HEK293 (cell line): ENCODE measurements around the gene CEP135.

Experiments used
- CTCF ChIA-PET: fragments of 350-600 bp; formaldehyde crosslinking; extraction: SDS; loops from one replicate; lab custom pipeline; 2021; ENCODE audit warnings: antibody characterized with exemption; lab: Yijun Ruan, JAX
- POLR2A ChIA-PET: fragments of 300-600 bp; formaldehyde crosslinking; extraction: SDS; loops from one replicate; lab custom pipeline; 2020; ENCODE audit warnings: antibody characterized with exemption, inconsistent platforms; lab: Yijun Ruan, JAX
- H3K27ac ChIP-seq: fragments of 200-500 bp; sonication (Bioruptor generic); 2 replicates; pipeline ENCODE4 v1.5.1; 2014; ENCODE audit warnings: low read depth, low read length, control low read depth, inconsistent platforms; ENCODE audit errors: extremely low read depth
- H3K36me3 ChIP-seq, 2 experiments: fragments of 200-500 bp in 1 of 2; sonication (Bioruptor generic) in 1 of 2; 1 replicate in 1 of 2; 2 replicates in 1 of 2; pipeline ENCODE4 v1.5.1; 2014 to 2017; ENCODE audit warnings: inconsistent platforms in 2 of 2, low read length in 2 of 2; ENCODE audit not compliant: control insufficient read depth in 2 of 2, insufficient read depth in 1 of 2
- H3K4me1 ChIP-seq: fragments of 200-500 bp; sonication (Bioruptor generic); 2 replicates; pipeline ENCODE4 v1.5.1; 2014; ENCODE audit warnings: mild to moderate bottlenecking, low read length, inconsistent platforms; ENCODE audit not compliant: control insufficient read depth, insufficient read depth
- H3K4me3 ChIP-seq: 2 replicates; pipeline ENCODE4 v1.5.1; 2011; ENCODE audit warnings: low read depth, mild to moderate bottlenecking, control low read depth, low read length, moderate library complexity
- H3K9me3 ChIP-seq: fragments of 200-500 bp; sonication (Bioruptor generic); 2 replicates; pipeline ENCODE4 v1.5.1; 2014; ENCODE audit warnings: low read depth, low read length, inconsistent platforms; ENCODE audit not compliant: control insufficient read depth, insufficient read depth
- GLI2 ChIP-seq: fragments of 450-650 bp; formaldehyde crosslinking; IDR thresholded peaks from 2 replicates; pipeline ENCODE4; 2017; ENCODE audit warnings: missing biosample characterization, missing genetic modification characterization, low read depth, borderline replicate concordance
- IKZF3 ChIP-seq: fragments of 450-650 bp; IDR thresholded peaks from 2 replicates; pipeline ENCODE4 v1.5.0; 2018; ENCODE audit warnings: missing biosample characterization, mild to moderate bottlenecking, missing genetic modification characterization, moderate library complexity
- SCRT2 ChIP-seq: fragments of 450-650 bp; formaldehyde crosslinking; IDR thresholded peaks from 2 replicates; pipeline ENCODE4 v1.5.1; 2016; ENCODE audit warnings: missing biosample characterization, missing genetic modification characterization
- ZBTB7A ChIP-seq: fragments of 450-650 bp; formaldehyde crosslinking; IDR thresholded peaks from 2 replicates; pipeline ENCODE4 v1.5.1; 2016; ENCODE audit warnings: low read depth, missing biosample characterization, missing genetic modification characterization
- ZNF155 ChIP-seq: fragments of 450-650 bp; formaldehyde crosslinking; IDR thresholded peaks from 2 replicates; pipeline ENCODE4 v1.5.1; 2016; ENCODE audit warnings: missing biosample characterization, missing genetic modification characterization
- ZNF16 ChIP-seq: fragments of 450-650 bp; formaldehyde crosslinking; IDR thresholded peaks from 2 replicates; pipeline ENCODE4 v1.5.1; 2016; ENCODE audit warnings: low read depth, missing biosample characterization, missing genetic modification characterization
- ZNF248 ChIP-seq: fragments of 450-650 bp; formaldehyde crosslinking; IDR thresholded peaks from 2 replicates; pipeline ENCODE4 v1.5.1; 2017; ENCODE audit warnings: missing biosample characterization, missing genetic modification characterization
- ZNF274 ChIP-seq, 2 experiments: fragments of 200-500 bp in 1 of 2; fragments of 450-650 bp in 1 of 2; sonication (Bioruptor generic) in 1 of 2; formaldehyde crosslinking in 1 of 2; IDR thresholded peaks; 2 replicates each; pipeline versions ENCODE4 v1.5.1 to v1.6.1; 2014 to 2016; ENCODE audit warnings: borderline replicate concordance in 1 of 2, inconsistent platforms in 1 of 2, low read length in 1 of 2, missing biosample characterization in 1 of 2, missing genetic modification characterization in 1 of 2
- ZNF433 ChIP-seq: fragments of 450-650 bp; formaldehyde crosslinking; IDR thresholded peaks from 2 replicates; pipeline ENCODE4 v1.5.1; 2016; ENCODE audit warnings: missing biosample characterization, missing genetic modification characterization, low read depth
- ZNF514 ChIP-seq: fragments of 450-650 bp; formaldehyde crosslinking; IDR thresholded peaks from 2 replicates; pipeline ENCODE4 v1.5.1; 2016; ENCODE audit warnings: missing biosample characterization, missing genetic modification characterization
- ZNF521 ChIP-seq: fragments of 450-650 bp; formaldehyde crosslinking; IDR thresholded peaks from 2 replicates; pipeline ENCODE4 v1.5.1; 2017; ENCODE audit warnings: missing biosample characterization, mild to moderate bottlenecking, missing genetic modification characterization
- ZNF561 ChIP-seq: fragments of 450-650 bp; IDR thresholded peaks from 2 replicates; pipeline ENCODE4 v1.5.1; 2018; ENCODE audit warnings: missing biosample characterization, missing genetic modification characterization, borderline replicate concordance
- ZNF664 ChIP-seq: fragments of 450-650 bp; formaldehyde crosslinking; IDR thresholded peaks from 2 replicates; pipeline ENCODE4 v1.5.1; 2016; ENCODE audit warnings: missing biosample characterization, missing genetic modification characterization
- TF ChIP-seq, protein P1 (sequence below): fragments of 450-650 bp; formaldehyde crosslinking; IDR thresholded peaks from 2 replicates; pipeline ENCODE4 v1.5.1; 2017; ENCODE audit warnings: missing biosample characterization, missing genetic modification characterization
- TF ChIP-seq, protein P2 (sequence below): fragments of 450-650 bp; formaldehyde crosslinking; IDR thresholded peaks from 2 replicates; pipeline ENCODE4 v1.5.1; 2016; ENCODE audit warnings: missing biosample characterization, missing genetic modification characterization
- TF ChIP-seq, protein P3 (sequence below): fragments of 450-650 bp; formaldehyde crosslinking; IDR thresholded peaks from 2 replicates; pipeline ENCODE4 v1.5.1; 2016; ENCODE audit warnings: missing biosample characterization, missing genetic modification characterization
- TF ChIP-seq, protein P4 (sequence below): fragments of 450-650 bp; formaldehyde crosslinking; conservative IDR thresholded peaks from 2 replicates; pipeline ENCODE4 v1.5.1; 2016; ENCODE audit warnings: low read depth, missing biosample characterization, missing genetic modification characterization
- TF ChIP-seq, protein P5 (sequence below): fragments of 450-650 bp; formaldehyde crosslinking; IDR thresholded peaks from 2 replicates; pipeline ENCODE4 v1.5.1; 2016; ENCODE audit warnings: missing biosample characterization, missing genetic modification characterization
- TF ChIP-seq, protein P6 (sequence below): fragments of 450-650 bp; formaldehyde crosslinking; IDR thresholded peaks from 2 replicates; pipeline ENCODE4 v1.5.1; 2016; ENCODE audit warnings: missing biosample characterization, missing genetic modification characterization

CEP135 gene

DNA sequence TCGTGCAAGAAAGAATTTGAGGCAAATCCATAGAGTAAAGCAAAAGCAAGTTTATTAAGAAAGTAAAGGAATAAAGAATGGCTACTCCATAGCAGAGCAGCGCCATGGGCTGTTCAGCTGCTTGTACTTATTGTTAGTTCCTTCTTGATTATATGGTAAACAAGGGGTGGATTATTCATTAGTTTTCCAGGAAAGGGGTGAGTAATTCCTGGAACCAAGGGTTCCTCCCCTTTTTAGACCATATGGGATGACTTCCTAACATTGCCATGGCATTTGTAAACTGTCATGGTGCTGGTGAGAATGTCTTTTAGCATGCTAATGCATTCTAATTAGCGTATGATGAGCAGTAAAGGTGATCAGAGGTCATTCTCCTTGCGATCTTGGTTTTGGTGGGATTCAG lies 23.5 kb upstream of the CEP135 start:
- POLR2A ChIA-PET, result no interaction called here
- TF ChIP-seq, protein P1, sequence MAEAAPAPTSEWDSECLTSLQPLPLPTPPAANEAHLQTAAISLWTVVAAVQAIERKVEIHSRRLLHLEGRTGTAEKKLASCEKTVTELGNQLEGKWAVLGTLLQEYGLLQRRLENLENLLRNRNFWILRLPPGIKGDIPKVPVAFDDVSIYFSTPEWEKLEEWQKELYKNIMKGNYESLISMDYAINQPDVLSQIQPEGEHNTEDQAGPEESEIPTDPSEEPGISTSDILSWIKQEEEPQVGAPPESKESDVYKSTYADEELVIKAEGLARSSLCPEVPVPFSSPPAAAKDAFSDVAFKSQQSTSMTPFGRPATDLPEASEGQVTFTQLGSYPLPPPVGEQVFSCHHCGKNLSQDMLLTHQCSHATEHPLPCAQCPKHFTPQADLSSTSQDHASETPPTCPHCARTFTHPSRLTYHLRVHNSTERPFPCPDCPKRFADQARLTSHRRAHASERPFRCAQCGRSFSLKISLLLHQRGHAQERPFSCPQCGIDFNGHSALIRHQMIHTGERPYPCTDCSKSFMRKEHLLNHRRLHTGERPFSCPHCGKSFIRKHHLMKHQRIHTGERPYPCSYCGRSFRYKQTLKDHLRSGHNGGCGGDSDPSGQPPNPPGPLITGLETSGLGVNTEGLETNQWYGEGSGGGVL (tag by site-specific recombination), result no peak
- TF ChIP-seq, protein P2, sequence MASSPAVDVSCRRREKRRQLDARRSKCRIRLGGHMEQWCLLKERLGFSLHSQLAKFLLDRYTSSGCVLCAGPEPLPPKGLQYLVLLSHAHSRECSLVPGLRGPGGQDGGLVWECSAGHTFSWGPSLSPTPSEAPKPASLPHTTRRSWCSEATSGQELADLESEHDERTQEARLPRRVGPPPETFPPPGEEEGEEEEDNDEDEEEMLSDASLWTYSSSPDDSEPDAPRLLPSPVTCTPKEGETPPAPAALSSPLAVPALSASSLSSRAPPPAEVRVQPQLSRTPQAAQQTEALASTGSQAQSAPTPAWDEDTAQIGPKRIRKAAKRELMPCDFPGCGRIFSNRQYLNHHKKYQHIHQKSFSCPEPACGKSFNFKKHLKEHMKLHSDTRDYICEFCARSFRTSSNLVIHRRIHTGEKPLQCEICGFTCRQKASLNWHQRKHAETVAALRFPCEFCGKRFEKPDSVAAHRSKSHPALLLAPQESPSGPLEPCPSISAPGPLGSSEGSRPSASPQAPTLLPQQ (tag by site-specific recombination), result no peak
- TF ChIP-seq ZBTB7A (tag by site-specific recombination) (no peak), SCRT2 (no peak), ZNF16 (tag by site-specific recombination) (no peak), ZNF433 (tag by site-specific recombination) (no peak), ZNF664 (tag by site-specific recombination) (no peak), ZNF155 (tag by site-specific recombination) (no peak)
- TF ChIP-seq, protein P3, sequence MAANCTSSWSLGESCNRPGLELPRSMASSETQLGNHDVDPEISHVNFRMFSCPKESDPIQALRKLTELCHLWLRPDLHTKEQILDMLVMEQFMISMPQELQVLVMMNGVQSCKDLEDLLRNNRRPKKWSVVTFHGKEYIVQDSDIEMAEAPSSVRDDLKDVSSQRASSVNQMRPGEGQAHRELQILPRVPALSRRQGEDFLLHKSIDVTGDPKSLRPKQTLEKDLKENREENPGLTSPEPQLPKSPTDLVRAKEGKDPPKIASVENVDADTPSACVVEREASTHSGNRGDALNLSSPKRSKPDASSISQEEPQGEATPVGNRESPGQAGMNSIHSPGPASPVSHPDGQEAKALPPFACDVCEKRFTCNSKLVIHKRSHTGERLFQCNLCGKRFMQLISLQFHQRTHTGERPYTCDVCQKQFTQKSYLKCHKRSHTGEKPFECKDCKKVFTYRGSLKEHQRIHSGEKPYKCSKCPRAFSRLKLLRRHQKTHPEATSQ (tag by site-specific recombination), result no peak
- TF ChIP-seq, all 188 proteins: peak for 0
- CTCF ChIA-PET, result no interaction called here
- Histone ChIP-seq H3K27ac (no peak overlapping the region), H3K9me3 (no peaks in the 10 kb centered on the region), H3K4me3 (no peak overlapping the region), H3K4me1 (no peaks in the 10 kb centered on the region), H3K36me3 (no peaks in the 10 kb centered on the region)

DNA sequence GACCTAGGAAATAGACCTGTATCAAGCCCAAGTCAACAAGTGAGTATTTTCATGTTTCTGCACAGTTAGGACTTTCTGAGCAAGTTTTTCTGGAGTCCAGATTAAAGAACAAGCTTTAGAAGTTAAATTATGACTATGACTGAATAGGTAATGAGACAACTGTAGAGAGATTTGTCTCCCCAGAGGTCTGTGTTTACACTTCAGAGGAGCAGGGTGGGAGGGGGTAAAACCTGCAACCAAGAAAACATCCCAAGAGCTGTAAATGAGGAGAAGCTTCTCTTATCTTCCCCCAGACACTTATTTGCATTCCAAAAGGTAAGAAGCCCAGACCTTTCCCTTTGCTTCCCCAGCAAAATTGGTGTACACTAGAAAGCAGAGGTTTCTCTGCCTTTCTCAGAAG lies 22.1 kb upstream of the CEP135 start:
- no peaks in the 10 kb centered on the region for H3K36me3 ChIP-seq
- no peaks in the 10 kb centered on the region for H3K4me1 ChIP-seq
- CTCF ChIA-PET, result interaction anchor here (1.3 kb wide), 1 partner anchor 22 kb away, joined by 8 read pairs; the partner anchor contains the start of gene CEP135
- POLR2A ChIA-PET, result no interaction called here
- H3K27ac ChIP-seq, result no peak overlapping the region
- H3K9me3 ChIP-seq, result no peaks in the 10 kb centered on the region
- H3K4me3 ChIP-seq, result no peak overlapping the region
- TF ChIP-seq ZNF514 (no peak), ZNF248 (no peak), GLI2 (tag by site-specific recombination) (no peak), ZNF521 (tag by site-specific recombination) (no peak), IKZF3 (tag by site-specific recombination) (no peak), ZNF561 (tag by site-specific recombination) (no peak), ZNF274 (IDR thresholded peaks at IDR 0.05; ENCODE audit: low read length) (no peak), ZNF274 (tag by site-specific recombination; IDR thresholded peaks at IDR 0.05; ENCODE audit: borderline replicate concordance) (no peak)
- TF ChIP-seq, protein P4, sequence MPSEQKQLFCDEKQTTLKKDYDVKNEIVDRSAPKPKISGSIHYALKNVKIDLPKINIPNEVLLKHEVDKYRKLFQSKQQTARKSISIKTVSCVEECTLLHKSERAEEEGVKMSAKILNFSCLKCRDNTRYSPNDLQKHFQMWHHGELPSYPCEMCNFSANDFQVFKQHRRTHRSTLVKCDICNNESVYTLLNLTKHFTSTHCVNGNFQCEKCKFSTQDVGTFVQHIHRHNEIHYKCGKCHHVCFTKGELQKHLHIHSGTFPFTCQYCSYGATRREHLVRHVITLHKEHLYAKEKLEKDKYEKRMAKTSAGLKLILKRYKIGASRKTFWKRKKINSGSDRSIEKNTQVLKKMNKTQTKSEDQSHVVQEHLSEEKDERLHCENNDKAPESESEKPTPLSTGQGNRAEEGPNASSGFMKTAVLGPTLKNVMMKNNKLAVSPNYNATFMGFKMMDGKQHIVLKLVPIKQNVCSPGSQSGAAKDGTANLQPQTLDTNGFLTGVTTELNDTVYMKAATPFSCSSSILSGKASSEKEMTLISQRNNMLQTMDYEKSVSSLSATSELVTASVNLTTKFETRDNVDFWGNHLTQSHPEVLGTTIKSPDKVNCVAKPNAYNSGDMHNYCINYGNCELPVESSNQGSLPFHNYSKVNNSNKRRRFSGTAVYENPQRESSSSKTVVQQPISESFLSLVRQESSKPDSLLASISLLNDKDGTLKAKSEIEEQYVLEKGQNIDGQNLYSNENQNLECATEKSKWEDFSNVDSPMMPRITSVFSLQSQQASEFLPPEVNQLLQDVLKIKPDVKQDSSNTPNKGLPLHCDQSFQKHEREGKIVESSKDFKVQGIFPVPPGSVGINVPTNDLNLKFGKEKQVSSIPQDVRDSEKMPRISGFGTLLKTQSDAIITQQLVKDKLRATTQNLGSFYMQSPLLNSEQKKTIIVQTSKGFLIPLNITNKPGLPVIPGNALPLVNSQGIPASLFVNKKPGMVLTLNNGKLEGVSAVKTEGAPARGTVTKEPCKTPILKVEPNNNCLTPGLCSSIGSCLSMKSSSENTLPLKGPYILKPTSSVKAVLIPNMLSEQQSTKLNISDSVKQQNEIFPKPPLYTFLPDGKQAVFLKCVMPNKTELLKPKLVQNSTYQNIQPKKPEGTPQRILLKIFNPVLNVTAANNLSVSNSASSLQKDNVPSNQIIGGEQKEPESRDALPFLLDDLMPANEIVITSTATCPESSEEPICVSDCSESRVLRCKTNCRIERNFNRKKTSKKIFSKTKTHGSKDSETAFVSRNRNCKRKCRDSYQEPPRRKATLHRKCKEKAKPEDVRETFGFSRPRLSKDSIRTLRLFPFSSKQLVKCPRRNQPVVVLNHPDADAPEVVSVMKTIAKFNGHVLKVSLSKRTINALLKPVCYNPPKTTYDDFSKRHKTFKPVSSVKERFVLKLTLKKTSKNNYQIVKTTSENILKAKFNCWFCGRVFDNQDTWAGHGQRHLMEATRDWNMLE (tag by site-specific recombination), result no peak
- TF ChIP-seq, protein P5, sequence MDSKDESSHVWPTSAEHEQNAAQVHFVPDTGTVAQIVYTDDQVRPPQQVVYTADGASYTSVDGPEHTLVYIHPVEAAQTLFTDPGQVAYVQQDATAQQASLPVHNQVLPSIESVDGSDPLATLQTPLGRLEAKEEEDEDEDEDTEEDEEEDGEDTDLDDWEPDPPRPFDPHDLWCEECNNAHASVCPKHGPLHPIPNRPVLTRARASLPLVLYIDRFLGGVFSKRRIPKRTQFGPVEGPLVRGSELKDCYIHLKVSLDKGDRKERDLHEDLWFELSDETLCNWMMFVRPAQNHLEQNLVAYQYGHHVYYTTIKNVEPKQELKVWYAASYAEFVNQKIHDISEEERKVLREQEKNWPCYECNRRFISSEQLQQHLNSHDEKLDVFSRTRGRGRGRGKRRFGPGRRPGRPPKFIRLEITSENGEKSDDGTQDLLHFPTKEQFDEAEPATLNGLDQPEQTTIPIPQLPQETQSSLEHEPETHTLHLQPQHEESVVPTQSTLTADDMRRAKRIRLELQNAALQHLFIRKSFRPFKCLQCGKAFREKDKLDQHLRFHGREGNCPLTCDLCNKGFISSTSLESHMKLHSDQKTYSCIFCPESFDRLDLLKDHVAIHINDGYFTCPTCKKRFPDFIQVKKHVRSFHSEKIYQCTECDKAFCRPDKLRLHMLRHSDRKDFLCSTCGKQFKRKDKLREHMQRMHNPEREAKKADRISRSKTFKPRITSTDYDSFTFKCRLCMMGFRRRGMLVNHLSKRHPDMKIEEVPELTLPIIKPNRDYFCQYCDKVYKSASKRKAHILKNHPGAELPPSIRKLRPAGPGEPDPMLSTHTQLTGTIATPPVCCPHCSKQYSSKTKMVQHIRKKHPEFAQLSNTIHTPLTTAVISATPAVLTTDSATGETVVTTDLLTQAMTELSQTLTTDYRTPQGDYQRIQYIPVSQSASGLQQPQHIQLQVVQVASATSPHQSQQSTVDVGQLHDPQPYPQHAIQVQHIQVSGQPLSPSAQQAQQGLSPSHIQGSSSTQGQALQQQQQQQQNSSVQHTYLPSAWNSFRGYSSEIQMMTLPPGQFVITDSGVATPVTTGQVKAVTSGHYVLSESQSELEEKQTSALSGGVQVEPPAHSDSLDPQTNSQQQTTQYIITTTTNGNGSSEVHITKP, result no peak
- TF ChIP-seq, protein P6, sequence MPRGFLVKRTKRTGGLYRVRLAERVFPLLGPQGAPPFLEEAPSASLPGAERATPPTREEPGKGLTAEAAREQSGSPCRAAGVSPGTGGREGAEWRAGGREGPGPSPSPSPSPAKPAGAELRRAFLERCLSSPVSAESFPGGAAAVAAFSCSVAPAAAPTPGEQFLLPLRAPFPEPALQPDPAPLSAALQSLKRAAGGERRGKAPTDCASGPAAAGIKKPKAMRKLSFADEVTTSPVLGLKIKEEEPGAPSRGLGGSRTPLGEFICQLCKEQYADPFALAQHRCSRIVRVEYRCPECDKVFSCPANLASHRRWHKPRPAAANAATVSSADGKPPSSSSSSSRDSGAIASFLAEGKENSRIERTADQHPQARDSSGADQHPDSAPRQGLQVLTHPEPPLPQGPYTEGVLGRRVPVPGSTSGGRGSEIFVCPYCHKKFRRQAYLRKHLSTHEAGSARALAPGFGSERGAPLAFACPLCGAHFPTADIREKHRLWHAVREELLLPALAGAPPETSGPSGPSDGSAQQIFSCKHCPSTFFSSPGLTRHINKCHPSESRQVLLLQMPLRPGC, result no peak
